ENCODE results near the gene TNFAIP8L3.

GRCh38 chr15:51080286-51080685, 14.4 kb downstream of the TNFAIP8L3 start:
- no peak for TF ChIP-seq POLR2A (IDR thresholded peaks at IDR 0.05; ENCODE audit: low read length)
- TF ChIP-seq CTCF (IDR thresholded peaks at IDR 0.05) = no peak
- no peak for TF ChIP-seq FOSL2 (IDR thresholded peaks at IDR 0.05)
- TF ChIP-seq FOSL2 (CRISPR knock-in tag; IDR thresholded peaks at IDR 0.05) = no peak
- no peak for TF ChIP-seq REST (IDR thresholded peaks at IDR 0.05)
- TF ChIP-seq HDAC2 (IDR thresholded peaks at IDR 0.05) = no peak
- no peak for TF ChIP-seq EP300 (IDR thresholded peaks at IDR 0.05)
